Body of pancreas (tissue), 4 donors: ENCODE data around the gene SI. TPM values are rescaled to one million over a fixed set of nuclear protein-coding genes. Genes with fewer than 3 reads are reported as not detected.

Experiments used
- ATAC-seq: fragments of 150-250 bp; one replicate; pipeline ENCODE4 v1.9.1; 2016
- DNase-seq, 4 donors: peaks; one replicate each; pipeline ENCODE4 v3.0.0-alpha.2; 2019
- H3K27ac ChIP-seq, 4 donors: fragments of 200-600 bp; sonication (generic); 1 replicate in 3 of 4; 2 replicates in 1 of 4; pipeline versions ENCODE4 v1.5.1 to v1.6.1; 2016 to 2019; ENCODE audit warnings: mild to moderate bottlenecking in 1 of 4, mixed read lengths in 1 of 4, moderate library complexity in 1 of 4
- H3K27me3 ChIP-seq, 2 donors: fragments of 200-600 bp; sonication (generic); one replicate each; pipeline ENCODE4 v1.6.0; 2016; ENCODE audit warnings: mild to moderate bottlenecking in 1 of 2
- H3K36me3 ChIP-seq, 2 donors: fragments of 200-600 bp; sonication (generic); replicated peaks in 1 of 2; 2 replicates each; pipeline ENCODE4 v1.5.1; 2016; ENCODE audit warnings: low read depth in 2 of 2; ENCODE audit not compliant: insufficient read depth in 1 of 2
- H3K4me1 ChIP-seq: fragments of 200-600 bp; sonication (generic); one replicate; pipeline ENCODE4 v1.6.0; 2016
- H3K4me3 ChIP-seq, 2 donors: fragments of 200-600 bp; sonication (generic); 1 replicate in 1 of 2; 2 replicates in 1 of 2; pipeline ENCODE4 v1.5.1; 2016 to 2019
- H3K9me3 ChIP-seq, 3 donors: fragments of 200-600 bp; sonication (generic); 1 replicate in 2 of 3; 2 replicates in 1 of 3; pipeline ENCODE4 v1.5.1; 2016
- POLR2A ChIP-seq, 3 donors: fragments of 450-650 bp; IDR thresholded peaks; one replicate each; pipeline ENCODE4 v1.6.1; 2016; ENCODE audit warnings: antibody characterized with exemption in 3 of 3, mild to moderate bottlenecking in 2 of 3
- WGBS, 2 donors: methylation state at CpG; one replicate each; pipeline ENCODE4 v1.1.5; 2017; 5-methylcytosine and 5-hydroxymethylcytosine counted together
- intact Hi-C: fragments of 100-400 bp; cut with DNase I; formaldehyde crosslinking; loops from one replicate; pipeline ENCODE4 v1.15.1; 2023
- small RNA-seq: library from RNA; depleted of rRNA; stranded (forward); fragments of <200 nt; gene quantifications from one replicate; pipeline ENCODE3, GENCODE V24; 2016
- total RNA-seq, 2 donors: library from RNA; depleted of rRNA; stranded (reverse); fragments of >200 nt; gene quantifications; one replicate each; pipeline ENCODE4 v1.1.0, GENCODE V29; 2016
- TF ChIP-seq, protein P1 (sequence below), 7 experiments: fragments of 450-650 bp in 4 of 7; fragments of 200-600 bp in 3 of 7; sonication (generic) in 3 of 7; IDR thresholded peaks; one replicate each; pipeline ENCODE4 v1.5.1; 2016 to 2019; ENCODE audit warnings: antibody characterized with exemption in 7 of 7

The SI gene
- total RNA-seq, 2 donors from 2014 or later: not detected

GRCh38 chr3:164929642-164930041 lies 148.7 kb downstream of the SI start:
- 76 to 82% methylated on average over 2 of the region's 2 CpGs for WGBS, 2 donors
- ATAC-seq: no peak
- intact Hi-C loops: no loop called here
- H3K27ac ChIP-seq: no peak overlapping the region
- H3K4me3 ChIP-seq: no peak overlapping the region
- no peaks in the 10 kb centered on the region for H3K36me3 ChIP-seq
- no peaks in the 10 kb centered on the region for H3K9me3 ChIP-seq
- no peak for TF ChIP-seq POLR2A (IDR thresholded peaks at IDR 0.05)
- TF ChIP-seq, protein P1, sequence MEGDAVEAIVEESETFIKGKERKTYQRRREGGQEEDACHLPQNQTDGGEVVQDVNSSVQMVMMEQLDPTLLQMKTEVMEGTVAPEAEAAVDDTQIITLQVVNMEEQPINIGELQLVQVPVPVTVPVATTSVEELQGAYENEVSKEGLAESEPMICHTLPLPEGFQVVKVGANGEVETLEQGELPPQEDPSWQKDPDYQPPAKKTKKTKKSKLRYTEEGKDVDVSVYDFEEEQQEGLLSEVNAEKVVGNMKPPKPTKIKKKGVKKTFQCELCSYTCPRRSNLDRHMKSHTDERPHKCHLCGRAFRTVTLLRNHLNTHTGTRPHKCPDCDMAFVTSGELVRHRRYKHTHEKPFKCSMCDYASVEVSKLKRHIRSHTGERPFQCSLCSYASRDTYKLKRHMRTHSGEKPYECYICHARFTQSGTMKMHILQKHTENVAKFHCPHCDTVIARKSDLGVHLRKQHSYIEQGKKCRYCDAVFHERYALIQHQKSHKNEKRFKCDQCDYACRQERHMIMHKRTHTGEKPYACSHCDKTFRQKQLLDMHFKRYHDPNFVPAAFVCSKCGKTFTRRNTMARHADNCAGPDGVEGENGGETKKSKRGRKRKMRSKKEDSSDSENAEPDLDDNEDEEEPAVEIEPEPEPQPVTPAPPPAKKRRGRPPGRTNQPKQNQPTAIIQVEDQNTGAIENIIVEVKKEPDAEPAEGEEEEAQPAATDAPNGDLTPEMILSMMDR (IDR thresholded peaks at IDR 0.05): no peak
- H3K27me3 ChIP-seq: no peaks in the 10 kb centered on the region
- no peak for DNase-seq
- no peaks in the 10 kb centered on the region for H3K4me1 ChIP-seq

Small RNA genes within 50 kb of the gene (small RNA-seq; reads per million reads assigned to genes)
- not detected for gene RF00019

Other genes starting within 250 kb of the SI start
- not detected for gene SLITRK3, start 117.9 kb upstream of the SI start, total RNA-seq